SJCRH30 (cell line): Measurements from ENCODE around the gene SLC4A1AP. TPM values are rescaled to one million over a fixed set of nuclear protein-coding genes. Genes with fewer than 3 reads are reported as not detected.
A peak's percentile ranks its signal among the peaks of the same experiment; 100 is the strongest.

ENCODE experiments used
- DNase-seq, 2 experiments: peaks; one replicate each; pipeline ENCODE4 v3.0.0-alpha.2; 2015 to 2020
- H3K27ac ChIP-seq: fragments of 250-450 bp; sonication (Bioruptor Pico); 2 replicates; pipeline ENCODE4 v1.5.1; 2020; ENCODE audit warnings: mild to moderate bottlenecking, moderate library complexity
- H3K27me3 ChIP-seq: fragments of 250-450 bp; sonication (Bioruptor Pico); 2 replicates; pipeline ENCODE4 v1.5.1; 2020; ENCODE audit warnings: mild to moderate bottlenecking, moderate library complexity
- H3K36me3 ChIP-seq: fragments of 250-450 bp; sonication (Bioruptor Pico); 2 replicates; pipeline ENCODE4 v1.5.1; 2020; ENCODE audit warnings: mild to moderate bottlenecking, moderate library complexity
- H3K4me1 ChIP-seq: fragments of 250-450 bp; sonication (Bioruptor Pico); 2 replicates; pipeline ENCODE4 v1.5.1; 2020; ENCODE audit warnings: mild to moderate bottlenecking, moderate library complexity
- H3K4me3 ChIP-seq: fragments of 250-450 bp; sonication (Bioruptor Pico); 2 replicates; pipeline ENCODE4 v1.5.1; 2020; ENCODE audit warnings: mild to moderate bottlenecking, moderate library complexity
- H3K9me3 ChIP-seq: fragments of 250-450 bp; sonication (Bioruptor Pico); replicated peaks from 2 replicates; pipeline ENCODE4 v1.5.1; 2020; ENCODE audit warnings: mild to moderate bottlenecking, moderate library complexity
- total RNA-seq: library from RNA; depleted of rRNA; stranded (reverse); fragments of >200 nt; shearing (Covaris generic); gene quantifications from 2 replicates; pipeline ENCODE4 v1.2.3, GENCODE V29; 2014

The SLC4A1AP gene
- total RNA-seq, 1 experiment from 2014 or later = 41.6 TPM

DNA sequence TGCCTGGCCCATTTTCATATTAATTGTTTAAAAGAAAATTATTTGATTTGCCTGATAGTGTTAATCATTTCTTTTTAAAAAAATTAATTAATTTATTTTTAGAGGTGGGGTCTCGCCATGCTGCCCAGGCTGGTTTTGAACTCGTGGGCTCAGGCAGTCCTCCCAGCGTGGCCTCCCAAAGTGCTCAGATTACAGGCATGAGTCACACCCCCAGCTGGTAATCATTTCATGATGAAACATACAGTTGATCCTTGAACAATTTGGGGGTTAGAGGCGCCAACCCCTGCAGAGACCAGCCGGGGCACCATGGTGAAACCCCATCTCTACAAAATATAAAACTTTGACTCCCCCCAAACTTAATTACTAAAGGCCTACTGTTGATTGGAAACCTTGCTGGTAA, 26.9 kb upstream of the SLC4A1AP start:
- no peak for DNase-seq
- H3K9me3 ChIP-seq = no peaks in the 10 kb centered on the region
- no peak overlapping the region for H3K4me3 ChIP-seq
- no peaks in the 10 kb centered on the region for H3K4me1 ChIP-seq
- peaks cover 88% of the 10 kb centered on the region for H3K36me3 ChIP-seq
- no peak overlapping the region for H3K27ac ChIP-seq
- no peaks in the 10 kb centered on the region for H3K27me3 ChIP-seq

DNA sequence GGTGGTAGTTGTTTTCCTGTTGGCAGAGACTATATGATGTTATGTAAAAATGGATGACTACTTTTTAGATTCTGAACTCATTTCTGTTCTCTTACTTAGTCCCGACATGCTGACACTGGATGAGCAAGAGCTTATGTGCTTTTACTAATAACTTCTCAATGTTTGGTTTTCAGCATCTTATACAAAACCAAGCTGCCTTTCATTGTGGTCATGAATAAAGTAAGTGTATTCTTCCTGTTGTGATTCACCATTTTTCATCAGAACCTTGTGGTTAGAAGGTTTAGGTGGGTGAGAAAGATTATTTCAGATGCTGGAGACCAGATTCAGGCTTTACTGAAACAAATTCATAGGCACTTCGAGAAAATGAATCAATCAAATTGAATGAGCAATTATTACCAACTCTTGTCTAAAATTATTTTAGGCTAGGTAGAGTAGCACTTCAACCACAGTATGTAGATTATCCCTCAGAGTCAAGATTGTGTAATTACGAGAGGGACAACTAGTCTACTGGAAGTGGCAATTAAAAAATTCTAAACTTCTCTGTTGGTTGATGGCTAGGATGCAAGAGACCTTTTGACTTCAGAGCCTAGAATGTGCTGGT, 25.6 kb upstream of the SLC4A1AP start:
- Histone ChIP-seq H3K36me3 (peaks cover 85% of the 10 kb centered on the region), H3K27me3 (no peaks in the 10 kb centered on the region), H3K27ac (no peak overlapping the region), H3K4me1 (no peaks in the 10 kb centered on the region), H3K4me3 (no peak overlapping the region), H3K9me3 (no peaks in the 10 kb centered on the region)
- DNase-seq = no peak

DNA sequence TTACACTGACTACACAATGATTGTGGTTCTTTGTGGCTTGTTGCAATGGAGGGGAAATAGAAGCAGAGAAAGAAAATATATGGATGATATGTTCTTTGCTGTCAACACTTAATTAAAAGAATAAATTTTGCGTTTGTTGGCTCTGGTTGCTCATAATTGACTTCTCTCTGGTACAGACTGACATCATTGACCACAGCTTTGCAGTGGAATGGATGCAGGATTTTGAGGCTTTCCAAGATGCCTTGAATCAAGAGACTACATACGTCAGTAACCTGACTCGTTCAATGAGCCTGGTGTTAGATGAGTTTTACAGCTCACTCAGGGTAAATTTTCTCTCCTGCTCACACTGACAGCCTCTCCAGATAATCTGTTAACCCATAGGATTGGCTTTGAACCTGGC, 25.0 kb upstream of the SLC4A1AP start:
- Histone ChIP-seq H3K27ac (no peak overlapping the region), H3K36me3 (peaks cover 90% of the 10 kb centered on the region)

DNA sequence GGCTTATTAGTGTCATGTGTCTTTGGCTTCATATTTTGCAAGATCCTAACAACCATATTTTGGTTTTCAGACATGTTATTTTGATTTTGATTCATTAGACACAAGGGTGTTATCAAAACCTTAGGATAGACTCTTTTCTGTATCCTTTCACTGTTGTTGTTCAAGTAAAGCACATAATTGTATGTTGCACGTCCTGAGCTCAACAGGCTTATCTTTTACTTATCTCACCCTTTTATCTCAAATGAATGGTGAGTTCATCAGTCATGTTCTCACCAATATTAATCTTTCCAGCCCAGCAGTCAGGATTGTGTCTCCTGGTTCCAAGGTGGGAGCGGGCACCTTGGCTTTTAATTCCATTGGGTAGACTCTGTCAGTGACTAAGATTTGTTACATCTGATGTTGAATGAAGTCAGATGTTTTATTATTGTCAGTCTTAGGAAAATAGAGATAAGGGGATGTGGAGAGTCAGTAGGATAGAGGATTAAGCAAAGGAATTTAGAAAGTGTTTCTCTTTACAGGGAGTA, 22.9 kb upstream of the SLC4A1AP start:
- Histone ChIP-seq H3K4me1 (no peaks in the 10 kb centered on the region), H3K9me3 (no peaks in the 10 kb centered on the region), H3K4me3 (no peak overlapping the region), H3K36me3 (peaks cover 83% of the 10 kb centered on the region), H3K27me3 (no peaks in the 10 kb centered on the region), H3K27ac (no peak overlapping the region)
- no peak for DNase-seq

More for the DNA sequence above, 25.0 kb upstream of the SLC4A1AP start:
- Histone ChIP-seq H3K27me3 (no peaks in the 10 kb centered on the region), H3K4me3 (no peak overlapping the region), H3K9me3 (no peaks in the 10 kb centered on the region), H3K4me1 (no peaks in the 10 kb centered on the region)
- no peak for DNase-seq

DNA sequence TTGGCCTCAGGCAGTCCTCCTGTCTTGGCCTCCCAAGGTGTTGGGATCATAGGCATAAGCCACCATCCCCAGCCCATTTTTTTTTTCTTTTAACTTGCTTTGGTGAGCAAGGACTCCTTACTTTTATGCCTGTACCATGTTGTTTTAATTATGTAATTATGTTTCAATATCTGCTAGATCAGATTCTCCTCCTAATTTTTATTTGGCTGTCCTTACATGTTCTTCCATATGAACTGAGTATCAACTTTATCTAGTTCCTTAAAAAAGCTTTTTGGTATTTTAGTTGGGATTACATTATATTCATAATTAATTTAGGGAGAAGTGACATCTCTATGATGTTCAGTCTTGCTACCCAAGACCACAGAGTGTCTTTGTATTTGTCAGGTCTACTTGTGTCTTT, 18.5 kb upstream of the SLC4A1AP start:
- no peaks in the 10 kb centered on the region for H3K27me3 ChIP-seq
- H3K4me3 ChIP-seq = no peak overlapping the region
- peaks cover 82% of the 10 kb centered on the region for H3K36me3 ChIP-seq
- no peaks in the 10 kb centered on the region for H3K9me3 ChIP-seq
- no peaks in the 10 kb centered on the region for H3K4me1 ChIP-seq
- no peak overlapping the region for H3K27ac ChIP-seq
- no peak for DNase-seq

DNA sequence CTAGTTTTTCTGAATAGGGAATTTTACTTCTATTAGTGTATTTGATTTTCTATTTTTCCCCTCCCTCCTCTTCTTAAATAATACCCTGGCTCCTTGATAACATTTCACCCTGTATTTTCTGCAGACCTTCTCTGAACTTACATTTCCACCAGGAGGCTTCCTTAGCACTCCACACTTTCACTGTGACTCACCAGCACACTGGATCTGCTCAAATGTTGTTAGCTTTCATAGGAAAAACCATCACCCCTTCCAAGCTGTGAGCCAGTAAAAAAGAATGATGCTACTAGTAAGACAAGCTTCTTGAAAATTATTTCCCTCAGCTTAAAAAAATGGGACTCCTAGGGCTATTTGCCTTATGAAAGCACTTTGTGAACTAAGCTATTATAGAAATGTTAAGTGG, 16.4 kb upstream of the SLC4A1AP start:
- peaks cover 87% of the 10 kb centered on the region for H3K36me3 ChIP-seq
- no peak for DNase-seq
- no peaks in the 10 kb centered on the region for H3K9me3 ChIP-seq
- H3K4me1 ChIP-seq = no peaks in the 10 kb centered on the region
- no peak overlapping the region for H3K27ac ChIP-seq
- no peak overlapping the region for H3K4me3 ChIP-seq
- no peaks in the 10 kb centered on the region for H3K27me3 ChIP-seq

DNA sequence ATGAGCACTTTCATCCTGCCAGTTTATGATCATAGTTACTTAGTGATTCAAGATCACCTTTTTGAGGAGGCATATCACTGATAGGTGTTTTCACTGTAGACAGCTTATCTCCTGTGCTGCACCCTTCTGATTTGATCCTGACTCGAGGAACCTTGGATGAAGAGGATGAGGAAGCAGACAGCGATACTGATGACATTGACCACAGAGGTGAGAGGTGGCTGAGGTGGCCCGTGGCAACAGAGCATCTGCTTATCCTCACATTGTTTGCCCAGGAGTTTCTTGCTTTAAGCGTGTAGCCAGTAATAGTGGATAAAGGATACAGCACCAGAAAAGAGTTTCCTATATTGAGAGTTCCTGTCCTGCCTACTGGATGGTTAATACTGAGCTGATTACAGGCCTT, 16.0 kb upstream of the SLC4A1AP start:
- no peaks in the 10 kb centered on the region for H3K4me1 ChIP-seq
- DNase-seq = no peak
- H3K36me3 ChIP-seq = peaks cover 88% of the 10 kb centered on the region
- H3K9me3 ChIP-seq = no peaks in the 10 kb centered on the region
- H3K27ac ChIP-seq = no peak overlapping the region
- no peaks in the 10 kb centered on the region for H3K27me3 ChIP-seq
- no peak overlapping the region for H3K4me3 ChIP-seq

DNA sequence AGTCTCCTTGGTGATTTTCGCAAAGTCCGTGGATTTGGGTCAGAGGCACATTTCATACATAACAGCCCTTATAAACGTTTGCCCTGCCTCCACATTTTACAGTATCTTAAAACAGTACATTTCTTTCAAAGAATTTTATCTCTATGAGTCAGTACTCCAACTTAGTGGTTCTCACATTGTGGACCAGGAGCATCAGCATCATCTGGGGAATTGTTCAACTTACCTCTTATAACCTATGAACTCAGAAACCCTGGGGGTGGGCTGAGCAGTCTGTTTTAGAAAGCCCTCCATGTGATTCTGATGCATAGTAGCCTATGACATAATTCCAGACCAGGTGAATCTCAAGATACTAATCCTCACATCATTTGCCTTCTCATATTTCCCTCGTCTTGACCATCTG, 12.6 kb upstream of the SLC4A1AP start:
- H3K4me1 ChIP-seq = no peaks in the 10 kb centered on the region
- H3K27ac ChIP-seq = no peak overlapping the region
- H3K27me3 ChIP-seq = no peaks in the 10 kb centered on the region
- no peak overlapping the region for H3K4me3 ChIP-seq
- no peak for DNase-seq
- H3K9me3 ChIP-seq = no peaks in the 10 kb centered on the region
- H3K36me3 ChIP-seq = peaks cover 90% of the 10 kb centered on the region

DNA sequence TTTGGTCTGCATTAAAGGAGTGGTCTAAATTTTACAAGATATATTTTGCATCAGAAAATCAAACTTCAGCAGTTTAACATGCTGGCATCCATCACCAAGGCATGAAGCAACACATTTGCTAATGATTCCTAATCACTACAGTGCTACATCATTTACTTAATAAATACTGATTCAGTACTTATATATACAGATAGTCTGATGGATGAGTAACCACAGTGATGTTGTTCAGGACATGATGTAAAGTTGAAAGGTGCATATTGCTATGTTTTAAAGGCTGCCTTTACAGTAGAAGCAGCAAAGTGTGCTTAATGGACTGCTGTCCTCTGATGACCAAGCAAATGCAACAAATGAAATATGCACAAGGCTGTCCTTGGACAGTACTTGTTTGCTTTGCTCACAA, 11.3 kb upstream of the SLC4A1AP start:
- Histone ChIP-seq H3K4me1 (no peaks in the 10 kb centered on the region), H3K9me3 (no peaks in the 10 kb centered on the region), H3K27me3 (no peaks in the 10 kb centered on the region), H3K27ac (no peak overlapping the region), H3K36me3 (peaks cover 89% of the 10 kb centered on the region), H3K4me3 (no peak overlapping the region)
- DNase-seq = no peak

DNA sequence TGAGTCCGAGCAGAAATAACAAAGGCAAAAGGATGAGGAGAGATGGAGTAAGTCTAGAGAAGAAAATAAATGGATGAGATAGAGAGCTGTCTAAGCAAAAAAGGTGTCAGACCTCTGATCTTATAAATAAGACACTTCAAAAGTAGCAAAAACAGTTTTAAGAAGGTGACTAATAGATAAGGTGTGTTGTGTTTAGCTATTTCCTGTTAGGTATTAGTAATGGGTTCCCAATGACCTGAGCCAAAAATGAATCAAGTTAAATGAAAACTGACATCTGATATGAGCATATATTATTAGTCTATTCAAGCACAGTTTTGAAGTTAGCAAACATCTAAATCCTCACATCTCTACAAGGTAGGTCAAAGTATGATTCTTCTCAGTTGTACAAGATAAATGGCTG, 10.9 kb upstream of the SLC4A1AP start:
- H3K9me3 ChIP-seq = no peaks in the 10 kb centered on the region
- no peak overlapping the region for H3K27ac ChIP-seq
- H3K4me1 ChIP-seq = no peaks in the 10 kb centered on the region
- H3K36me3 ChIP-seq = peaks cover 89% of the 10 kb centered on the region
- H3K27me3 ChIP-seq = no peaks in the 10 kb centered on the region
- H3K4me3 ChIP-seq = no peak overlapping the region
- DNase-seq = no peak

DNA sequence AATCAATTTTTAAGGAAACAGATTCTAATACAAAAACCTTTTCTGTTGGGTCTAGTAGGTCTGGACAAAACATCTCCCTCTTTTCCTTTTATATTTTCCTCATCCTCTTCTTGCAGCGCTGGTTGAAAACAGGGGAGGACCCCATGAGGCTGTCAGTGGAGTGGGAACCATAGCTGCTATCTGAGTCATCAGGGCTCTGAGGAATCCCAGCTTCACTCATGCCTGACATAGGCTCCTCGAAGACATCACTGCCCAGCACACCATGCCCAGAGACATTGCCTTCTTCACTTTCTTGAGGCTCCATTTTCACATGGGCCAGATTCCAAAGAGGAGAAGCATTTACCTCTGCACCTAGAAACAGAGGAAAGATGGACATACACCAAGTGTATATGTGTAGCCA, 10.3 kb upstream of the SLC4A1AP start:
- Histone ChIP-seq H3K4me3 (no peak overlapping the region), H3K4me1 (no peaks in the 10 kb centered on the region), H3K27ac (no peak overlapping the region), H3K9me3 (no peaks in the 10 kb centered on the region), H3K27me3 (no peaks in the 10 kb centered on the region), H3K36me3 (peaks cover 86% of the 10 kb centered on the region)
- no peak for DNase-seq

DNA sequence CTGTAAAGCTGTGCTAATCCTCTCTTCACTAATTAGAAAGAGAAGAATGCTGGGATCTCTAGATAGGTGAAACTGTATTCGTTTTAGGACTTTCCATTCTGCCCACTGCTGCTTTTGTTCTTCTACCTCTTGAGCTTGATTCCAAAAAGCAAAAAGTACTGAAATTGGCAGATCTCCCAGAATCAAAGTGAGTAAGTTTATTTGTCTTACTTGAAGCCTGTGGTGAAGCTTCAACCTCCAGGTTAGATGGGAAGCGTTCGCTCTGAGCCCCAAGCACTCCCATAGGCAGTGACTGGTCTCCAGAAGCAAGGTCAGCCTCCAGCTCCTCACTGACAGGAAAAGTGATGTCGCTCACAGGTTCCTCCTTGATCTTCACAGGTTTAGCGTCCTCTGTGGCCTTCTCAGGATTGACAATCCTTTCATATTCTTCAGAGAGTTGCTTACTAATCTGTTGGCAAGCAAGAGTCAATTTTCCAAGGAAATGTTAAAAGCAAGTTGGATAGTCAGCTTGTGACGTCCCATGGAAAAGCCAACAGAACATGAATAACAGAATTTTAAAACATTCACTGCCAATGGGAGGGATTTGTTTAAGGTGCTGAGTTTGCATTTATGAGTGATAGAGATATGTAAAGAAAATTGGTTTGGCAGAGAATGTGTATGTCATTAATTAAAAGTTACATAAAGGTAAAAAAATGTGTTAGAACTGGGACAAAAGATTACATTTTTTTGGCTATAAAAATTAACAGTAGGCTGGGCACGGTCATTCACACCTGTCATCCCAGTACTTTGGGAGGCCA, 8.3 kb upstream of the SLC4A1AP start:
- Histone ChIP-seq H3K4me1 (no peaks in the 10 kb centered on the region), H3K27me3 (no peaks in the 10 kb centered on the region), H3K4me3 (no peak overlapping the region), H3K36me3 (peaks cover 85% of the 10 kb centered on the region), H3K9me3 (no peaks in the 10 kb centered on the region), H3K27ac (no peak overlapping the region)
- no peak for DNase-seq

DNA sequence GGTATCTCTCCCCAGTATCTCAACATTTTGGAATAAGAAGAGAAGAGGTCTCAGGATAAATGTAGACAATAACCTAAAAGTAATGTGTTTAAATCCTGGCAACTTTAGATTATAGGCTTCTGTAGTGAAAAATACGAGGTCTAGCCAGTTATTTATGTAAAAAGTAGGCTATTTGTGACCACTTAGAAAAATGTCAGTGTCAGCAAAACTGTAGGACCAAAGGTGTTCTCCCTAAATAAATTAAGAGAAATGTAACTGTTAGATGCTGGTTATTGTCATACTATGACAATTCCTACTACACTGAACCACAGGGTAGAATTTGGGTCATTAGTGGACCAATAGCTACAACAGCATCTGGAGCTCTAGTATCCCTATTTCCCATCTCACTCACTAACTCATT, 2.3 kb upstream of the SLC4A1AP start:
- DNase-seq = no peak
- Histone ChIP-seq H3K36me3 (peaks cover 47% of the 10 kb centered on the region), H3K4me3 (no peak overlapping the region), H3K27ac (no peak overlapping the region), H3K9me3 (no peaks in the 10 kb centered on the region), H3K27me3 (no peaks in the 10 kb centered on the region), H3K4me1 (no peaks in the 10 kb centered on the region)

DNA sequence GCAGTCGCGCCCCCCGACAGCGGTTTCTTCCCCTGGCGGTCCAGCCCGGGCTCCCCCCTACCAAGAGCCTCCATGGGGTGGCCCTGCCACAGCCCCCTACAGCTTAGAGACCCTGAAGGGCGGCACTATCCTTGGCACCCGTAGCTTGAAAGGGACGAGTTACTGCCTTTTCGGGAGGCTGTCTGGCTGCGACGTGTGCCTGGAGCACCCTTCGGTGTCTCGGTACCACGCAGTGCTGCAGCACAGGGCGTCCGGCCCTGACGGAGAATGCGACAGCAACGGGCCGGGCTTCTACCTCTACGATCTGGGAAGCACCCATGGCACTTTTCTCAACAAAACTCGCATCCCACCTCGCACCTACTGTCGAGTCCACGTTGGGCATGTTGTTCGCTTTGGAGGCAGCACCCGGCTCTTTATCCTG, 475 bp downstream of the SLC4A1AP start:
- no peak for DNase-seq
- H3K27ac ChIP-seq = peak overlapping the region; percentile 91
- H3K4me3 ChIP-seq = peak overlapping the region; percentile 95
- no peaks in the 10 kb centered on the region for H3K4me1 ChIP-seq
- H3K27me3 ChIP-seq = no peaks in the 10 kb centered on the region
- no peaks in the 10 kb centered on the region for H3K9me3 ChIP-seq
- H3K36me3 ChIP-seq = peaks cover 43% of the 10 kb centered on the region

DNA sequence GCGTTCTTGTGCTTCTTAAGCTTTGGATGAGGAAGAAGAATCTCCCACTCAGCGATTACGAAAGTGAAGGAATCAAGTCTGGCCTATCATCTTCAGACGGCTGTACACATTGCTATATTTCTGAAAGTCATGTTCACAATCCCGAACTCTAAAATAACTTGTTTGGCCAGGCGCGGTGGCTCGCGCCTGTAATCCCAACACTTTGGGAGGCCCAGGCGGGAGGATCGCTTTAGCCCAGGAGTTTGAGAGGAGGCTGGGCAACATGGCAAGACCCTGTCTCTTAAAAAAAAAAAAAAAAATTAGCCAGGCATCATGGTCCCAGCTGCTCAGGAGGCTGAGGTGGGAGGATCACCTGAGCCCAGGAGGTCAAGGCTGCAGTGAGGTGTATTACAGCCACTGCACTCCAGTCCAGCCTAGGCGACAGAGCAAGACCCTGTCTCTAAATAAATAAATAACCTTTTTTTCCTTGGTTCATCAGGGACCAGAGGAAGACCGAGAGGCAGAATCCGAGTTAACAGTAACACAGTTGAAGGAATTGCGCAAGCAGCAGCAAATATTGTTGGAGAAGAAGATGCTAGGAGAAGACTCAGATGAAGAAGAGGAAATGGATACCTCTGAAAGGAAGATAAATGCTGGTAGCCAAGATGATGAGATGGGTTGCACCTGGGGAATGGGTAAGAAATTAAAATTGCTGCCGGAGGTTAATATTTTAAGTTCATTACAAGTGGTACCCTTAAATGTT, 1.1 kb downstream of the SLC4A1AP start:
- Histone ChIP-seq H3K36me3 (peaks cover 43% of the 10 kb centered on the region), H3K4me1 (no peaks in the 10 kb centered on the region), H3K9me3 (no peaks in the 10 kb centered on the region), H3K27ac (no peak overlapping the region), H3K27me3 (no peaks in the 10 kb centered on the region), H3K4me3 (peak overlapping the region; percentile 95)
- no peak for DNase-seq
